Transverse colon (tissue), 4 donors: Measurements from ENCODE around the gene SCN5A. TPM values are rescaled to one million over a fixed set of nuclear protein-coding genes. Genes with fewer than 3 reads are reported as not detected.

Experiments
- DNase-seq: peaks from one replicate; pipeline ENCODE4 v3.0.0-alpha.2; 2019
- H3K27ac ChIP-seq, 4 donors: fragments of 200-600 bp; sonication (generic); 2 replicates each; pipeline ENCODE4 v1.5.1; 2016 to 2018; ENCODE audit warnings: inconsistent platforms in 4 of 4
- H3K27me3 ChIP-seq: fragments of 200-600 bp; sonication (generic); 2 replicates; pipeline ENCODE4 v1.5.1; 2017; ENCODE audit warnings: inconsistent platforms
- H3K36me3 ChIP-seq, 4 donors: fragments of 200-600 bp; sonication (generic); 2 replicates each; pipeline ENCODE4 v1.5.1; 2017 to 2019; ENCODE audit warnings: inconsistent platforms in 4 of 4
- H3K4me1 ChIP-seq, 4 donors: fragments of 200-600 bp; sonication (generic); 2 replicates each; pipeline ENCODE4 v1.5.1; 2017 to 2020; ENCODE audit warnings: inconsistent platforms in 4 of 4
- H3K4me3 ChIP-seq, 4 donors: fragments of 200-600 bp; sonication (generic); 1 replicate in 1 of 4; 2 replicates in 3 of 4; pipeline versions ENCODE4 v1.5.1 to v1.6.1; 2017 to 2019; ENCODE audit warnings: inconsistent platforms in 4 of 4
- H3K9me3 ChIP-seq, 2 donors: fragments of 200-600 bp; sonication (generic); 2 replicates each; pipeline ENCODE4 v1.5.1; 2017 to 2019; ENCODE audit warnings: inconsistent platforms in 2 of 2
- CTCF ChIP-seq, 5 experiments: fragments of 200-600 bp in 3 of 5; fragments of 450-650 bp in 2 of 5; sonication (generic) in 3 of 5; IDR thresholded peaks; 1 replicate in 2 of 5; 2 replicates in 3 of 5; pipeline ENCODE4 v1.5.1; 2016 to 2017; ENCODE audit warnings: antibody characterized with exemption in 5 of 5, inconsistent platforms in 3 of 5, mild to moderate bottlenecking in 2 of 5, moderate library complexity in 1 of 5
- EP300 ChIP-seq: sonication (generic); formaldehyde crosslinking; IDR thresholded peaks from one replicate; pipeline ENCODE4 v1.6.1; 2017; ENCODE audit warnings: antibody characterized with exemption, low read depth
- POLR2A ChIP-seq: fragments of 450-650 bp; IDR thresholded peaks from one replicate; pipeline ENCODE4 v1.6.1; 2016; ENCODE audit warnings: antibody characterized with exemption, mild to moderate bottlenecking, moderate library complexity
- POLR2AphosphoS5 ChIP-seq, 3 donors: sonication (generic); formaldehyde crosslinking; IDR thresholded peaks; one replicate each; pipeline ENCODE4 v1.6.1; 2016; ENCODE audit warnings: antibody characterized with exemption in 3 of 3
- WGBS, 2 donors: methylation state at CpG; one replicate each; pipeline ENCODE4 v1.1.5; 2018; ENCODE audit warnings: low coverage in 1 of 2; 5-methylcytosine and 5-hydroxymethylcytosine counted together
- in situ Hi-C, 4 donors: fragments of 200-750 bp; cut with MboI; loops; one replicate each; pipeline versions ENCODE4 v1.15.0 to v1.15.1; 2017; ENCODE audit warnings: low sequenced_read_pairs in 3 of 4, low pct_ligation_motif_present in 1 of 4, low pct_unique_long_range_greater_than_20kb in 1 of 4
- intact Hi-C: fragments of 100-400 bp; cut with DNase I; formaldehyde crosslinking; loops from one replicate; pipeline ENCODE4 v1.15.1; 2023; ENCODE audit warnings: low total_unique reads
- total RNA-seq, 4 donors: library from RNA; depleted of rRNA; stranded (reverse); fragments of >200 nt; gene quantifications; one replicate each; pipeline ENCODE4 v1.1.0, GENCODE V29; 2016

The SCN5A gene
- total RNA-seq, 4 donors from 2014 or later, result 0.16 to 0.27 TPM; not detected in 2

GRCh38 chr3:38609386-38610111 is 39.9 kb downstream of the SCN5A start:
- Histone ChIP-seq H3K4me1 (no peaks in the 10 kb centered on the region), H3K9me3 (no peaks in the 10 kb centered on the region), H3K4me3 (no peak overlapping the region), H3K27me3 (no peaks in the 10 kb centered on the region), H3K27ac (no peak overlapping the region), H3K36me3 (no peaks in the 10 kb centered on the region)
- 89% methylated on average over 21 of the region's 21 CpGs; no CpG with 5 or more reads in 1 of the 2 donors for WGBS, 2 donors
- no peak for DNase-seq
- intact Hi-C loops, result no loop called here
- in situ Hi-C loops, result no loop called here
- no peak for TF ChIP-seq POLR2A
- TF ChIP-seq EP300, result no peak
- TF ChIP-seq CTCF (IDR thresholded peaks at IDR 0.05), result no peak
- TF ChIP-seq POLR2AphosphoS5 (IDR thresholded peaks at IDR 0.05), result no peak

- intact Hi-C loops (no loop called here), in situ Hi-C loops (no loop called here)
- Histone ChIP-seq H3K36me3 (no peaks in the 10 kb centered on the region), H3K4me1 (no peaks in the 10 kb centered on the region), H3K4me3 (no peak overlapping the region), H3K27ac (no peak overlapping the region), H3K27me3 (no peaks in the 10 kb centered on the region), H3K9me3 (no peaks in the 10 kb centered on the region)
- 84% methylated on average over 5 of the region's 5 CpGs; no CpG with 5 or more reads in 1 of the 2 donors for whole genome bisulfite sequencing, 2 donors
- TF ChIP-seq POLR2AphosphoS5 (IDR thresholded peaks at IDR 0.05) (no peak), CTCF (IDR thresholded peaks at IDR 0.05) (no peak), POLR2A (no peak), EP300 (no peak)
- no peak for DNase-seq
Measured at GRCh38 chr3:38608961-38609360, 40.5 kb downstream of the SCN5A start.

DNA sequence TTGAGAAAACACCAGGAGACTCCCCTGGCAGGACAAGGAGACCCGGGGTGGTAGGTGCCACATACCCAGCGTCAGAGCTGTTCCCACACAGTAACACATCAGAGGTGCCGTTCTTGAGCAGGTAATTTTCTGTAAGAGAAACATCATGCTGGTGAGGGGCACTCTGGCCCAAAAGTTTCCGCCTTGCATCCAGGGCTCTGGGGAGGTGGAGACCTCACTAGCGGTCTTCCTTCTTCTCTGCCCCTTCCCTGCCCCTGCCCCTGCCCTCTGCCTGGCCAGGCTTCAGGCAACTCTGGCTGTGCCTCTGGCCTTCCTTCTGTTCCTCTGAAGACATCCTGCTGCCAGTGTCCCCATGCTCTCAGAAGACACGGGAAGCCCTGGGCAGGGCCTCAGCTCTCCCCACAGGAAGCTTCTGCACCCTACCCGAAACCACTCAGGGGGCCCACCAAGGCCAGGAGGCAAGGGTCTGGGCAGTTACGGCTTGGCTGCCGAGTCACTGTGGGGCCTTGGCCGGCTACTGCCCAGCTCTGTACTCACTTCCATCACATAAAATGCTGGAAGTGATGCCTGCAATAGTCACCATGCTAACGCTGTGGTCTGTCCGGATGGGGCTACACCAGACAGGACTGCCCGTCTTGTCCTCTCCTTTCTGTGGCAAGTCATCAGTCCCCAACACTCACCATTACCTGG is 41.3 kb downstream of the SCN5A start:
- DNase-seq, result no peak
- Histone ChIP-seq H3K36me3 (no peaks in the 10 kb centered on the region), H3K4me1 (no peaks in the 10 kb centered on the region), H3K4me3 (no peak overlapping the region), H3K27me3 (no peaks in the 10 kb centered on the region), H3K9me3 (no peaks in the 10 kb centered on the region), H3K27ac (no peak overlapping the region)
- in situ Hi-C loops (no loop called here), intact Hi-C loops (no loop called here)
- no peak for TF ChIP-seq EP300
- 73% methylated on average over 9 of the region's 13 CpGs; no CpG with 5 or more reads in 1 of the 2 donors for WGBS, 2 donors

GRCh38 chr3:38606561-38606960 is 42.9 kb downstream of the SCN5A start:
- no peaks in the 10 kb centered on the region for H3K9me3 ChIP-seq
- no peak for DNase-seq
- WGBS, 2 donors, result 86% methylated on average over 11 of the region's 11 CpGs; no CpG with 5 or more reads in 1 of the 2 donors
- no peak for TF ChIP-seq POLR2A
- no peak for TF ChIP-seq POLR2AphosphoS5 (IDR thresholded peaks at IDR 0.05)
- TF ChIP-seq CTCF (IDR thresholded peaks at IDR 0.05), result no peak
- TF ChIP-seq EP300, result no peak
- no peak overlapping the region for H3K27ac ChIP-seq
- no peak overlapping the region for H3K4me3 ChIP-seq
- H3K36me3 ChIP-seq, result no peaks in the 10 kb centered on the region
- H3K27me3 ChIP-seq, result no peaks in the 10 kb centered on the region
- intact Hi-C loops, result no loop called here
- no peaks in the 10 kb centered on the region for H3K4me1 ChIP-seq
- in situ Hi-C loops, result no loop called here
